Measurements from ENCODE around the gene AP2A1.
A peak's percentile ranks its signal among the peaks of the same experiment; 100 is the strongest.

Gene AP2A1

DNA sequence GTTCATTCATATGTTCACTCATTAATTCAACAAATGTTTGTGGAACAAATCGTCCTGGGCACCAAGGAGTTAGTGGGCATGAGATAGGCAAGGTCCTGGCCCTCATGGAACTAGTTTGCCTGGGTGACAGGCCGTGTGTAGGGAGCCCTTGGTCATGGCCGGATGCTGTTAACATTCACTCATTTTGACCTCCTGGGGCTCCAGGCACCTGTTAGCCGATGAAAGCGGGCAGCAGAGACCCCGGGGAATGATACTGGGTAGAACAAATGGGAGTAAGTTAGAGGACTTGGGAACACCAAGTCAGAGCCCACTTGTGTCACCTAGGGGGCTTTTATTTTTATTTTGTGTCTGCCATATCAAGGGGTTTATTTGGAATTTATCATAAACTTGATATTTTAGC lies 57.9 kb downstream of the AP2A1 start:
- Histone ChIP-seq H3K36me3 (peaks cover 54% of the 10 kb centered on the region), H3K4me3 (ENCODE audit: low read depth, low read length) (no peak overlapping the region)
- TF ChIP-seq, protein P1, sequence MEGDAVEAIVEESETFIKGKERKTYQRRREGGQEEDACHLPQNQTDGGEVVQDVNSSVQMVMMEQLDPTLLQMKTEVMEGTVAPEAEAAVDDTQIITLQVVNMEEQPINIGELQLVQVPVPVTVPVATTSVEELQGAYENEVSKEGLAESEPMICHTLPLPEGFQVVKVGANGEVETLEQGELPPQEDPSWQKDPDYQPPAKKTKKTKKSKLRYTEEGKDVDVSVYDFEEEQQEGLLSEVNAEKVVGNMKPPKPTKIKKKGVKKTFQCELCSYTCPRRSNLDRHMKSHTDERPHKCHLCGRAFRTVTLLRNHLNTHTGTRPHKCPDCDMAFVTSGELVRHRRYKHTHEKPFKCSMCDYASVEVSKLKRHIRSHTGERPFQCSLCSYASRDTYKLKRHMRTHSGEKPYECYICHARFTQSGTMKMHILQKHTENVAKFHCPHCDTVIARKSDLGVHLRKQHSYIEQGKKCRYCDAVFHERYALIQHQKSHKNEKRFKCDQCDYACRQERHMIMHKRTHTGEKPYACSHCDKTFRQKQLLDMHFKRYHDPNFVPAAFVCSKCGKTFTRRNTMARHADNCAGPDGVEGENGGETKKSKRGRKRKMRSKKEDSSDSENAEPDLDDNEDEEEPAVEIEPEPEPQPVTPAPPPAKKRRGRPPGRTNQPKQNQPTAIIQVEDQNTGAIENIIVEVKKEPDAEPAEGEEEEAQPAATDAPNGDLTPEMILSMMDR (IDR thresholded peaks at IDR 0.05; ENCODE audit: low read depth, low read length) = no peak

GRCh38 chr19:49827034-49827433 lies 60.2 kb downstream of the AP2A1 start:
- H3K27me3 ChIP-seq (ENCODE audit: insufficient read depth, low read depth, severe bottlenecking) = no peaks in the 10 kb centered on the region
- peaks cover 63% of the 10 kb centered on the region for H3K36me3 ChIP-seq
- no peak overlapping the region for H3K27ac ChIP-seq
- TF ChIP-seq, protein P1 (IDR thresholded peaks at IDR 0.05; ENCODE audit: low read depth, low read length) = no peak
- DNase-seq = no peak
- H3K9me3 ChIP-seq (ENCODE audit: severe bottlenecking) = no peaks in the 10 kb centered on the region
- no peak overlapping the region for H3K4me3 ChIP-seq (ENCODE audit: low read depth, low read length)

More for the DNA sequence above, 57.9 kb downstream of the AP2A1 start:
- no peak for DNase-seq
- no peaks in the 10 kb centered on the region for H3K9me3 ChIP-seq (ENCODE audit: severe bottlenecking)
- H3K27ac ChIP-seq = no peak overlapping the region
- H3K27me3 ChIP-seq (ENCODE audit: insufficient read depth, low read depth, severe bottlenecking) = no peaks in the 10 kb centered on the region

GRCh38 chr19:49829200-49829599 lies 62.4 kb downstream of the AP2A1 start:
- no peak overlapping the region for H3K27ac ChIP-seq
- H3K9me3 ChIP-seq (ENCODE audit: severe bottlenecking) = no peaks in the 10 kb centered on the region
- TF ChIP-seq, protein P1 (IDR thresholded peaks at IDR 0.05; ENCODE audit: low read depth, low read length) = no peak
- H3K4me3 ChIP-seq (ENCODE audit: low read depth, low read length) = no peak overlapping the region
- H3K36me3 ChIP-seq = peaks cover 69% of the 10 kb centered on the region
- no peaks in the 10 kb centered on the region for H3K27me3 ChIP-seq (ENCODE audit: insufficient read depth, low read depth, severe bottlenecking)
- peak; percentile 22 for DNase-seq

- no peaks in the 10 kb centered on the region for H3K27me3 ChIP-seq (ENCODE audit: insufficient read depth, low read depth, severe bottlenecking)
- H3K36me3 ChIP-seq = peaks cover 71% of the 10 kb centered on the region
- TF ChIP-seq, protein P1 (IDR thresholded peaks at IDR 0.05; ENCODE audit: low read depth, low read length) = no peak
- DNase-seq = no peak
- no peak overlapping the region for H3K4me3 ChIP-seq (ENCODE audit: low read depth, low read length)
- H3K27ac ChIP-seq = no peak overlapping the region
- no peaks in the 10 kb centered on the region for H3K9me3 ChIP-seq (ENCODE audit: severe bottlenecking)
These were observed 62.9 kb downstream of the AP2A1 start for GRCh38 chr19:49829721-49830120.

- H3K9me3 ChIP-seq (ENCODE audit: severe bottlenecking) = no peaks in the 10 kb centered on the region
- TF ChIP-seq, protein P1 (IDR thresholded peaks at IDR 0.05; ENCODE audit: low read depth, low read length) = no peak
- no peaks in the 10 kb centered on the region for H3K27me3 ChIP-seq (ENCODE audit: insufficient read depth, low read depth, severe bottlenecking)
- H3K4me3 ChIP-seq (ENCODE audit: low read depth, low read length) = no peak overlapping the region
- no peak overlapping the region for H3K27ac ChIP-seq
- no peak for DNase-seq
- peaks cover 75% of the 10 kb centered on the region for H3K36me3 ChIP-seq
These were observed 64.0 kb downstream of the AP2A1 start for GRCh38 chr19:49830766-49831165.

- DNase-seq = no peak
These were observed 64.8 kb downstream of the AP2A1 start for GRCh38 chr19:49831592-49831991.

More at GRCh38 chr19:49831592-49831991, 64.8 kb downstream of the AP2A1 start:
- Histone ChIP-seq H3K9me3 (ENCODE audit: severe bottlenecking) (no peaks in the 10 kb centered on the region), H3K27ac (no peak overlapping the region), H3K4me3 (ENCODE audit: low read depth, low read length) (no peak overlapping the region), H3K36me3 (peaks cover 80% of the 10 kb centered on the region), H3K27me3 (ENCODE audit: insufficient read depth, low read depth, severe bottlenecking) (no peaks in the 10 kb centered on the region)
- TF ChIP-seq, protein P1 (IDR thresholded peaks at IDR 0.05; ENCODE audit: low read depth, low read length) = no peak

Measured in WERI-Rb-1 (cell line).